Psoas muscle (tissue), 8 donors: ENCODE measurements around the gene TENT4B. TPM values are rescaled to one million over a fixed set of nuclear protein-coding genes. Genes with fewer than 3 reads are reported as not detected.

Experiments
- ATAC-seq, 4 donors: fragments of 200-7000 bp; cut with Tn5 transposase; one replicate each; pipeline ENCODE4 v1.9.1; 2020; ENCODE audit warnings: moderate library complexity in 3 of 4, mild to moderate bottlenecking in 2 of 4
- DNase-seq, 2 donors: peaks; one replicate each; pipeline ENCODE4 v3.0.0-alpha.2; 2020
- H3K27ac ChIP-seq: fragments of 200-600 bp; one replicate; pipeline ENCODE4 v1.8.0; 2022
- H3K27me3 ChIP-seq, 3 donors: fragments of 200-600 bp in 1 of 3; one replicate each; pipeline versions ENCODE4 v1.6.1 to v1.8.0; 2013 to 2022; ENCODE audit warnings: low read length in 2 of 3, mild to moderate bottlenecking in 2 of 3, moderate library complexity in 1 of 3; ENCODE audit not compliant: insufficient read depth in 3 of 3
- H3K36me3 ChIP-seq, 2 donors: fragments of 200-600 bp in 1 of 2; one replicate each; pipeline versions ENCODE4 v1.6.1 to v1.8.0; 2013 to 2022; ENCODE audit warnings: low read depth in 1 of 2, mild to moderate bottlenecking in 1 of 2, moderate library complexity in 1 of 2; ENCODE audit not compliant: insufficient read depth in 1 of 2
- H3K4me1 ChIP-seq: fragments of 200-600 bp; one replicate; pipeline ENCODE4 v1.8.0; 2022
- H3K4me3 ChIP-seq: fragments of 200-600 bp; one replicate; pipeline ENCODE4 v1.8.0; 2022; ENCODE audit warnings: mild to moderate bottlenecking
- H3K9me3 ChIP-seq: fragments of 200-600 bp; one replicate; pipeline ENCODE4 v1.8.0; 2022
- WGBS, 3 donors: extraction: QIAGEN DNeasy Blood & Tissue Kit; methylation state at CpG; one replicate each; pipeline versions ENCODE4 v1.1.6 to v1.1.7; 2013; 5-methylcytosine and 5-hydroxymethylcytosine counted together
- intact Hi-C, 2 donors: fragments of 100-400 bp; cut with DNase I; formaldehyde crosslinking; loops; one replicate each; pipeline versions ENCODE4 v1.11.0 to v1.14.2; 2022
- polyA plus RNA-seq, 3 donors: library from polyadenylated mRNA; stranded (reverse); fragments of 200-250 nt; gene quantifications; one replicate each; pipeline ENCODE4 v1.2.3, GENCODE V29; 2013
- total RNA-seq, 4 donors: library from RNA; stranded (reverse); fragmentation: NEBNext Ultra II Directional in 2 of 4; extraction: Animal tissue kit (Norgen Biotek cat#: 25700) in 2 of 4; gene quantifications; one replicate each; pipeline versions ENCODE4 v1.2.1 to v1.2.4, GENCODE V29; 2021 to 2023
- TF ChIP-seq, protein P1 (sequence below): fragments of 200-600 bp; IDR thresholded peaks from one replicate; pipeline ENCODE4 v1.8.0; 2022; ENCODE audit warnings: antibody characterized with exemption
- donor health status: healthy with polysubstance abuse.
- donor health status: DM: no; HTN: no; CAD: no; lungs with moderate emphysema.
- donor health status: Bipolar disorder and iron deficiency.
- donor health status: healthy.
- donor health status: DM: yes; HTN: yes; CAD: no.
- donor health status: DM: no; HTN: no; CAD: no.
- donor health status: DM: no; HTN: no; CAD: no.
- donor health status: DM: yes; HTN: yes; CAD: no.

Gene TENT4B
- total and polyA plus RNA-seq, 7 donors, result 3.5 to 9.7 (median 7.1) TPM

DNA sequence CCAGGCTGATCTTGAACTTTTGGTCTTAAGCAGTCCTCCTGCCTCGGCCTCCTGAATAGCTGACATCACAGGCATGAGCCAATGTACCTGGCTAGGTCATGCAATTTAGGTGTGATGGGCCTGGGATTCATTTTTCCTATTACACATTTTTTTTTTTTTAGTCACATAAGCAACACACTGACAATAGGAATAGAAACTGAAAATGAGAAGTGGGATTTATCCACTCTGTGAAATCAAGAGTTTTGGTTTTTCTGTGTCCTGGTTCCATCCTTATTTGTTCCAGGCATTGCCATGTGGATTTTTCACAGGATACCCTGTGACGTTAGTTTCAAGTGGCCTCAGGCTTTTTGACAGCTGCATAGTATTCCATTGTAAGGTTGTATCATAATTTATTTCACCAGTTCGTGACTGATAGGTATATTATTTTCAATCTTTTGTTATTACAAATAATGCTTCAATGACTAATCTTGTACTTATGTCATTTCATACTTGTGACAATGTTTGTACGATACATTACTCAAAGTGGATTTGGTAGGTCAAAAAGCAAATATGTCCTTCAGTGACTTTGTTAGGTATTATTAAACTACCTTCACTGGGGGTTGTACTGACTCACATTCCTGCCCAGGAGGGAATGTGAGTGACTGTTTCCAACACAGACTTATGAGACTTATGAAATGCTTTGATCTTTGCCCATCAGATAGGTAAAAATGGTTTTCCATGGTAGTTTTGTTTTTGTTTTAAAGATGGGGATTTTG, 123.9 kb downstream of the TENT4B start:
- no peak for DNase-seq

DNA sequence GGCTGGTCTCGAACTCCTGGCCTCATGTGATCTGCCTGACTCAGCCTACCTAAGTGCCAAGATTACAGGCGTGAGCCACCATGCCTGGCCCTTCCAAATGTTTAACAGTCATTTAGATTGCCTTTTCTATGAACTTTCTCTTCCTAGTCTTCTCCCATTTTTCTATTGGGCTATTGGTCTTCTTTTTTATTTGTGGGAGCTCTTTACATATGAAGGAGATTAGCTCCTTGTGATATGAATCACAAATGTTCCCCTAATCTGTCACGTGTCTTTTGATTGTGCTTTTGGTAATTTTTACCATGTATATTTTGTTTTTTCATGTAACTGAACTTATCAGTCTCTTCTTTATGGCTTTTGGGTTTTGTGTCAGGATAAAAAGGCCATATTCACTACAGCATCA, 125.1 kb downstream of the TENT4B start:
- WGBS, 3 donors, result 57 to 77% (median 58%) methylated on average over 3 of the region's 3 CpGs
- DNase-seq, result no peak

More for the DNA sequence above, 123.9 kb downstream of the TENT4B start:
- H3K27me3 ChIP-seq, result no peaks in the 10 kb centered on the region
- no peaks in the 10 kb centered on the region for H3K36me3 ChIP-seq
- no peak overlapping the region for H3K4me3 ChIP-seq
- WGBS, 3 donors, result 84 to 88% (median 87%) methylated on average over 4 of the region's 4 CpGs
- intact Hi-C loops, result no loop called here
- TF ChIP-seq, protein P1, sequence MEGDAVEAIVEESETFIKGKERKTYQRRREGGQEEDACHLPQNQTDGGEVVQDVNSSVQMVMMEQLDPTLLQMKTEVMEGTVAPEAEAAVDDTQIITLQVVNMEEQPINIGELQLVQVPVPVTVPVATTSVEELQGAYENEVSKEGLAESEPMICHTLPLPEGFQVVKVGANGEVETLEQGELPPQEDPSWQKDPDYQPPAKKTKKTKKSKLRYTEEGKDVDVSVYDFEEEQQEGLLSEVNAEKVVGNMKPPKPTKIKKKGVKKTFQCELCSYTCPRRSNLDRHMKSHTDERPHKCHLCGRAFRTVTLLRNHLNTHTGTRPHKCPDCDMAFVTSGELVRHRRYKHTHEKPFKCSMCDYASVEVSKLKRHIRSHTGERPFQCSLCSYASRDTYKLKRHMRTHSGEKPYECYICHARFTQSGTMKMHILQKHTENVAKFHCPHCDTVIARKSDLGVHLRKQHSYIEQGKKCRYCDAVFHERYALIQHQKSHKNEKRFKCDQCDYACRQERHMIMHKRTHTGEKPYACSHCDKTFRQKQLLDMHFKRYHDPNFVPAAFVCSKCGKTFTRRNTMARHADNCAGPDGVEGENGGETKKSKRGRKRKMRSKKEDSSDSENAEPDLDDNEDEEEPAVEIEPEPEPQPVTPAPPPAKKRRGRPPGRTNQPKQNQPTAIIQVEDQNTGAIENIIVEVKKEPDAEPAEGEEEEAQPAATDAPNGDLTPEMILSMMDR, result no peak
- no peak for ATAC-seq
- H3K4me1 ChIP-seq, result no peaks in the 10 kb centered on the region
- no peak overlapping the region for H3K27ac ChIP-seq
- no peaks in the 10 kb centered on the region for H3K9me3 ChIP-seq

DNA sequence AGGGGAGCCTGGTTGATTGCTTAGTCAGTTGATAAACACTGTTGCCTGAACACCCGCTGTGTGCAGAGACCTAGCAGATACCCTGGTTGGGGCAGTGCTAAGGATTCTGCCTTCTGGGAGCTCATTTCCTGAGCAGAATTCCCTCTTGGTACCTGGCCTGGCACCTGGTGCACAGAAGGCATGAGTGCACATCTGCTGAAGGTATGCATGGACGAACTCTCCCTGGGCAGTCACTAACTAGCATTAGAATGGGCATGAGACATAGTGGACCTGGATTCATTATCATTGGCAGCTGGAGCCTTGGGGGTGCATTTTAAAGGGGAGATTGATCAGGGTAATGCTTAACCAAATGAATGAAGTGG, 126.4 kb downstream of the TENT4B start:
- peaks cover 11% of the 10 kb centered on the region for H3K4me1 ChIP-seq
- intact Hi-C loops, result no loop called here

More for the DNA sequence above, 125.1 kb downstream of the TENT4B start:
- Histone ChIP-seq H3K4me3 (no peak overlapping the region), H3K9me3 (no peaks in the 10 kb centered on the region), H3K27ac (no peak overlapping the region), H3K4me1 (peaks cover 7% of the 10 kb centered on the region), H3K27me3 (no peaks in the 10 kb centered on the region), H3K36me3 (no peaks in the 10 kb centered on the region)
- intact Hi-C loops, result no loop called here
- ATAC-seq, result no peak
- TF ChIP-seq, protein P1, result no peak

DNA sequence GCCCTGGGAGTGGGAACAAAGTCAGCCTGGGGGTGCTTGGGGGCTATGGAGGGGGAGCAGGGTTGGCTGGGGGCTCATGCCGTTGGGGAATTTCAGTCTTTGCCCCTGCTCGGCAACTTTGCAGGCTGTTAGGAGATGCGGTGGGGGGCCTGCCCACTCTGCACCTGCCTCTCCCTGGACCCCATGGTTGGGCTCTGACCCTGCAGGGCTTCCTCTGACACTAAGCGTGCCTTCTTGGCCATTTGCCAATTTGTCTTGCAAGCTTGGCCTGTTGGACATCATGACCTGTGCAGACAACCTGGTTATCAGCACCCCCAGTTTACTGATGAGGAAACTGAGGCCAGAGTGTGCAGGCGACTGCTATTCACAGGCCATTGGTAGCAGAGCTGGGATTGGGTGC, 127.8 kb downstream of the TENT4B start:
- peaks cover 11% of the 10 kb centered on the region for H3K4me1 ChIP-seq
- H3K27me3 ChIP-seq, result no peaks in the 10 kb centered on the region
- WGBS, 3 donors, result 81 to 98% (median 82%) methylated on average over 4 to 5 of the region's 5 CpGs
- ATAC-seq, result no peak
- peak; percentile 5 to 29 for DNase-seq
- intact Hi-C loops, result no loop called here
- H3K9me3 ChIP-seq, result no peaks in the 10 kb centered on the region
- TF ChIP-seq, protein P1, result no peak
- H3K4me3 ChIP-seq, result no peak overlapping the region
- H3K36me3 ChIP-seq, result no peaks in the 10 kb centered on the region
- H3K27ac ChIP-seq, result no peak overlapping the region

More for the DNA sequence above, 126.4 kb downstream of the TENT4B start:
- no peaks in the 10 kb centered on the region for H3K27me3 ChIP-seq
- H3K9me3 ChIP-seq, result no peaks in the 10 kb centered on the region
- 73 to 86% (median 75%) methylated on average over 2 of the region's 2 CpGs for WGBS, 3 donors
- no peak overlapping the region for H3K4me3 ChIP-seq
- no peak overlapping the region for H3K27ac ChIP-seq
- H3K36me3 ChIP-seq, result no peaks in the 10 kb centered on the region
- DNase-seq (no peak), ATAC-seq (no peak)
- TF ChIP-seq, protein P1, result no peak

Other genes starting within 250 kb of the TENT4B start
- 10 to 100 TPM; 10.9 to 15.8 (median 14.8) TPM for gene CNEP1R1, start 128.1 kb upstream of the TENT4B start, total RNA-seq
- gene CNEP1R1, start 128.1 kb upstream of the TENT4B start, polyA plus RNA-seq, result 10 to 100 TPM; 11.6 to 45.5 (median 16.2) TPM
- 10 to 100 TPM in 3 of 4 donors, 1 to 10 TPM in 1; 9.2 to 20.9 (median 13.4) TPM for gene HEATR3, start 87.3 kb upstream of the TENT4B start, total RNA-seq
- gene HEATR3, start 87.3 kb upstream of the TENT4B start, polyA plus RNA-seq, result 10 to 100 TPM in 2 of 3 donors, 1 to 10 TPM in 1; 8.6 to 12.1 (median 10.4) TPM
- 1 to 10 TPM; 3.1 to 5.5 (median 4.2) TPM for gene ADCY7, start 113.2 kb downstream of the TENT4B start, total RNA-seq
- 1 to 10 TPM in 2 of 3 donors, under 1 TPM in 1; 0.34 to 1.5 (median 1.1) TPM for gene ADCY7, start 113.2 kb downstream of the TENT4B start, polyA plus RNA-seq
- gene BRD7, start 215.7 kb downstream of the TENT4B start, total RNA-seq, result 10 to 100 TPM; 47.5 to 77.1 (median 52.4) TPM
- 10 to 100 TPM; 32.4 to 56.4 (median 48.9) TPM for gene BRD7, start 215.7 kb downstream of the TENT4B start, polyA plus RNA-seq